ENCODE data around the gene SHISAL2B. TPM values are rescaled to one million over a fixed set of nuclear protein-coding genes. Genes with fewer than 3 reads are reported as not detected.
"Not testable (repeated sequence)": the region's sequence is repeated elsewhere in the genome, so short reads cannot be mapped to it uniquely, and the experiment has no call there.

SHISAL2B gene
- polyA plus RNA-seq, 3 donors from 2014 or later, result not detected

- H3K9me3 Mint-ChIP-seq, result no peaks in the 10 kb centered on the region
- no peak overlapping the region for H3K27ac Mint-ChIP-seq
- H3K27me3 Mint-ChIP-seq (ENCODE audit: low read depth in 3 of 3), result peaks cover 0 to 20% (median 1%) of the 10 kb centered on the region in 3 donors
- H3K4me3 Mint-ChIP-seq, result no peak overlapping the region
- no peaks in the 10 kb centered on the region for H3K36me3 Mint-ChIP-seq
- DNase-seq, result no peak
- H3K4me1 Mint-ChIP-seq, result no peaks in the 10 kb centered on the region
Observed at GRCh38 chr5:64678374-64678773, 11.9 kb upstream of the SHISAL2B start.

DNA sequence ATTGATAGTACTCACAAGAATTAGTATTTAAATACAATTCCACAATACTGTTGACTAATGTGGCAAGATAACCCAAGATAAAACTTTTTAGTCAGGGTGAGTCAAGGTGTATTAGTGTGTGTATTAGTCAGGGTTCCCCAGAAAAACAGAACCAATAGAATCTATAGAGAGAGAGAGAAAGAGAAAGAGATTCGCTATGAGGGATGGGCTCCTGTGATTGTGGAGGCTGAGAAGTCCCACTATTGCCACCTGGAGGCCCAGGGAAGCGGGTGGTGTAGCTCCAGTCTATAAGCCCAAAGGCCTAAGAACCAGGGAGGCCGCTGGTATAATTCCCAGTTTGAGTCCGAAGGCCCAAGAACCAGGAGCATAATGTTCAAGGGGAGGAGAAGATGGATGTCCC, 10.0 kb upstream of the SHISAL2B start:
- DNase-seq, result no peak
- H3K4me1 Mint-ChIP-seq, result no peaks in the 10 kb centered on the region
- H3K27ac Mint-ChIP-seq, result no peak overlapping the region

GRCh38 chr5:64682608-64683007, 7.7 kb upstream of the SHISAL2B start:
- H3K27ac Mint-ChIP-seq, result no peak overlapping the region
- no peak overlapping the region for H3K4me3 Mint-ChIP-seq

More for the DNA sequence above, 10.0 kb upstream of the SHISAL2B start:
- peaks cover 0 to 16% (median 1%) of the 10 kb centered on the region in 3 donors for H3K27me3 Mint-ChIP-seq (ENCODE audit: low read depth in 3 of 3)
- no peaks in the 10 kb centered on the region for H3K36me3 Mint-ChIP-seq
- H3K4me3 Mint-ChIP-seq, result no peak overlapping the region
- no peaks in the 10 kb centered on the region for H3K9me3 Mint-ChIP-seq

DNA sequence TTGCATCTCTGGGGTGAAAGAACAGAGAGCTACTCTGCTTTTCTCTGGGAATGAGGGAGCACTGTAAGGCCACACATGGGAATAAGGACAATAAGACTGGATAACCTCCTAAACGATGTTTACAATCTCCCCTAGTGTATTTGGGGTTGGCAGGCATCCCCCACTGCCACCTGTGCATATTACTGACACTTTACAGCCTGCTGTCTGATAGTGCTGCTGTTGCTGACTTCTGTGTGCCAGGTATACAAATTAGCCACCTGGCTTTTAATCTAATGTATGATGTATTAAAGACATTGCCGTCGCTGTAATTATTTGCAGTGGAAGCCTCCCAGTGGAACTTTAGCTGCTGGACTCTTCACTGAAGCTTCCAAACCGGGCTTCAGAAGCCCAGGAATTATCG, 4.4 kb upstream of the SHISAL2B start:
- Mint-ChIP-seq H3K27ac (no peak overlapping the region), H3K36me3 (no peaks in the 10 kb centered on the region), H3K4me1 (peaks cover 3 to 6% of the 10 kb centered on the region in 2 donors), H3K4me3 (no peak overlapping the region), H3K9me3 (no peaks in the 10 kb centered on the region), H3K27me3 (ENCODE audit: low read depth in 3 of 3) (peaks cover 0 to 20% (median 2%) of the 10 kb centered on the region in 3 donors)
- no peak for DNase-seq

More at GRCh38 chr5:64682608-64683007, 7.7 kb upstream of the SHISAL2B start:
- Mint-ChIP-seq H3K36me3 (no peaks in the 10 kb centered on the region), H3K27me3 (ENCODE audit: low read depth in 3 of 3) (peaks cover 0 to 13% (median 1%) of the 10 kb centered on the region in 3 donors), H3K9me3 (no peaks in the 10 kb centered on the region), H3K4me1 (no peaks in the 10 kb centered on the region)
- no peak for DNase-seq

- peaks cover 4 to 19% (median 6%) of the 10 kb centered on the region in 3 donors for H3K27me3 Mint-ChIP-seq (ENCODE audit: low read depth in 3 of 3)
- no peaks in the 10 kb centered on the region for H3K36me3 Mint-ChIP-seq
- no peak overlapping the region for H3K4me3 Mint-ChIP-seq
- no peak for DNase-seq
- H3K27ac Mint-ChIP-seq, result no peak overlapping the region
- H3K9me3 Mint-ChIP-seq, result no peaks in the 10 kb centered on the region
- peaks cover 3 to 6% of the 10 kb centered on the region in 2 donors for H3K4me1 Mint-ChIP-seq
Observed at GRCh38 chr5:64688391-64688790, 1.9 kb upstream of the SHISAL2B start.

DNA sequence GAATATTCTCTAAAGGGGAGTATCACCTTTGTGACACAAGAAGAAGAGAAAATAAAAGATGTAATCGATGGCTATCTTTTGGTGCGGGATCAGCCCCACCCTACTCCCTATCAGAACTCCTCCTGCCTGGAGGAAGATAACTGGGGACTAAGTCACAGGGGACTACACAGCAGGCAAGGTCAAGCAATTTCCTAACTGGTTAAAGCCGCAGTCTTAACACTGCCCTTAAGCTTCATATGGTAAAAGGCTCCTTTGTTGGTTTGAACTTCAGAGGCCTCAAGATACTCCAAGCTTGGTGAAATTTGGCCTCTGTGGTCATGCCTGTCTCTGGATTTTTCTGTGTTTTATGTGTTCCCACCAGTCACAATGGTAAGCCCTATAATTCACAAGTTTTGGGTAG, 1.3 kb upstream of the SHISAL2B start:
- Mint-ChIP-seq H3K27me3 (ENCODE audit: low read depth in 3 of 3) (peaks cover 6 to 19% (median 6%) of the 10 kb centered on the region in 3 donors), H3K27ac (no peak overlapping the region), H3K4me3 (no peak overlapping the region), H3K9me3 (no peaks in the 10 kb centered on the region), H3K36me3 (no peaks in the 10 kb centered on the region), H3K4me1 (peaks cover 3 to 6% of the 10 kb centered on the region in 2 donors)
- no peak for DNase-seq

GRCh38 chr5:64690104-64690416, 243 bp upstream of the SHISAL2B start:
- no peak for DNase-seq
- Mint-ChIP-seq H3K27ac (no peak overlapping the region), H3K36me3 (no peaks in the 10 kb centered on the region), H3K27me3 (ENCODE audit: low read depth in 3 of 3) (peaks cover 6 to 19% (median 6%) of the 10 kb centered on the region in 3 donors), H3K4me3 (no peak overlapping the region), H3K4me1 (peaks cover 3 to 6% of the 10 kb centered on the region in 2 donors), H3K9me3 (no peaks in the 10 kb centered on the region)

DNA sequence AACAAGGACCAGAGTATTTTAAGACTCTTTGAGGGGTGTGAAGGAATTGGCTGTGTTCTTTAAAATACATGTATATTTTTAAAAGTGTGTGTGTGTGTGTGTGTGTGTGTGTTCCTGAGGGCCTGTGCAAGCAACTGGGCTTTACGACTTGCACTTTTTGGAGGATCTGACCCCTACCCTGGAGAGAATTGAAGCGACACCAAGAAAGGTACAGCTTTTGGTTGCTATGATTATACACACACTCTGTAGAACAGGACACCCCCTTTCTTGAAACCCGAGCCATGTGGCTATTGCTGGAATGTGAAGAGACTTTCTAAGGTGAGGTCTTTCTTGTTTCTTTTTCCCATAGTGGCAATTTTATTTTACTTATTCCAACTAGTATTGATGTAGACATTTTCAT, 988 bp downstream of the SHISAL2B start:
- no peak overlapping the region for H3K27ac Mint-ChIP-seq
- peaks cover 3 to 6% of the 10 kb centered on the region in 2 donors for H3K4me1 Mint-ChIP-seq
- H3K4me3 Mint-ChIP-seq, result no peak overlapping the region
- H3K36me3 Mint-ChIP-seq, result no peaks in the 10 kb centered on the region
- peaks cover 6 to 19% (median 8%) of the 10 kb centered on the region in 3 donors for H3K27me3 Mint-ChIP-seq (ENCODE audit: low read depth in 3 of 3)
- peaks cover 0 to 10% (median 1%) of the 10 kb centered on the region in 6 donors for H3K9me3 Mint-ChIP-seq
- no peak for DNase-seq

GRCh38 chr5:64693636-64694035, 3.3 kb downstream of the SHISAL2B start:
- Mint-ChIP-seq H3K4me1 (peaks cover 3 to 6% of the 10 kb centered on the region in 2 donors), H3K36me3 (peaks cover 0 to 10% (median 5%) of the 10 kb centered on the region in 3 donors), H3K9me3 (peaks cover 5 to 26% (median 13%) of the 10 kb centered on the region in 6 donors), H3K27ac (no peak overlapping the region), H3K4me3 (no peak overlapping the region), H3K27me3 (ENCODE audit: low read depth in 3 of 3) (peaks cover 6 to 16% (median 8%) of the 10 kb centered on the region in 3 donors)
- no peak for DNase-seq

GRCh38 chr5:64696414-64696813, 6.1 kb downstream of the SHISAL2B start:
- peaks cover 5 to 28% (median 13%) of the 10 kb centered on the region in 6 donors for H3K9me3 Mint-ChIP-seq
- not testable (repeated sequence) for H3K4me3 Mint-ChIP-seq; H3K27me3 Mint-ChIP-seq (ENCODE audit: low read depth in 3 of 3); DNase-seq; H3K27ac Mint-ChIP-seq; H3K36me3 Mint-ChIP-seq; H3K4me1 Mint-ChIP-seq

DNA sequence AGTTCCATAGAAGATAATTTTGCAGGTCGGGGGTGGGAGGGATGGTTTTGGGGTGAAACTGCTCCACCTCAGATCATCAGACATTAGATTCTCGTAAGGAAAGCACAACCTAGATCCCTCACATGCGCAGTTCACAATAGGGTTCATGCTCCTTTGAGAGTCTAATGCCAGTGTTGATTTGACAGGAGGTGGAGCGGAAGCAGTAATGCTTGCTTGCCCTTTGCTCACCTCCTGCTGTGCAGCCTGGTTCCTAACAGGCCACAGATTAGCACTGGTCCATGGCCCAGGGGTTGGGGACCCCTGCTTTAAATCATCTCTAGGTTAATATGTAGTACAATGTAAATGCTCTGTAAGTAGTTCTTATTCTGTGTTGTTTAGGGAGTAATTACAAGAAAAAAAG, 10.5 kb downstream of the SHISAL2B start:
- Mint-ChIP-seq H3K4me3 (no peak overlapping the region), H3K4me1 (peaks cover 0 to 8% of the 10 kb centered on the region in 2 donors), H3K9me3 (peaks cover 5 to 22% (median 12%) of the 10 kb centered on the region in 6 donors), H3K36me3 (peaks cover 0 to 10% (median 5%) of the 10 kb centered on the region in 3 donors), H3K27ac (no peak overlapping the region), H3K27me3 (ENCODE audit: low read depth in 3 of 3) (peaks cover 0 to 3% (median 0%) of the 10 kb centered on the region in 3 donors)
- no peak for DNase-seq

DNA sequence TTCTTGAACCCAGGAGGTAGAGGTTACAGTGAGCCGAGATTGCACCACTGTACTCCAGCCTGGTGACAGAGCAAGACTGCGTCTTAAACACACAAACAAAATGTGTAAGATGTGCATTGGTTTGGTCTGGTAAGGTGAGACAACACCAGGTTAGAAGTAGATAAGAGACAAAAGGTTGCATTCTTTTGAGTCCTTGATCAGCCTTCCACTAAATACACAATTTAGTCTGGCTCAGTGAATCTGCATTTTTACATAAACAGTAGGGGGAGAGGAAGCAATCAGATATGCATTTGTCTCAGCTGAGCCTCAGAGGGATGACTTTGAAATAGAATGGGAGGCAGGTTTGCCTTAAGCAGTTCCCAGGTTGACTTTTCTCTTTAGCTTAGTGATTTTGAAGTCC, 15.8 kb downstream of the SHISAL2B start:
- H3K4me3 Mint-ChIP-seq; H3K27ac Mint-ChIP-seq; H3K36me3 Mint-ChIP-seq; H3K4me1 Mint-ChIP-seq; H3K27me3 Mint-ChIP-seq (ENCODE audit: low read depth in 3 of 3); DNase-seq; H3K9me3 Mint-ChIP-seq: not testable (repeated sequence)

- H3K9me3 Mint-ChIP-seq, result peaks cover 0 to 2% (median 0%) of the 10 kb centered on the region in 6 donors
- no peaks in the 10 kb centered on the region for H3K36me3 Mint-ChIP-seq
- H3K4me3 Mint-ChIP-seq, result no peak overlapping the region
- DNase-seq, result no peak
- H3K27me3 Mint-ChIP-seq (ENCODE audit: low read depth in 3 of 3), result peaks cover 0 to 5% (median 4%) of the 10 kb centered on the region in 3 donors
- no peak overlapping the region for H3K27ac Mint-ChIP-seq
- H3K4me1 Mint-ChIP-seq, result no peaks in the 10 kb centered on the region
Observed at GRCh38 chr5:64707191-64707590, 16.9 kb downstream of the SHISAL2B start.

DNA sequence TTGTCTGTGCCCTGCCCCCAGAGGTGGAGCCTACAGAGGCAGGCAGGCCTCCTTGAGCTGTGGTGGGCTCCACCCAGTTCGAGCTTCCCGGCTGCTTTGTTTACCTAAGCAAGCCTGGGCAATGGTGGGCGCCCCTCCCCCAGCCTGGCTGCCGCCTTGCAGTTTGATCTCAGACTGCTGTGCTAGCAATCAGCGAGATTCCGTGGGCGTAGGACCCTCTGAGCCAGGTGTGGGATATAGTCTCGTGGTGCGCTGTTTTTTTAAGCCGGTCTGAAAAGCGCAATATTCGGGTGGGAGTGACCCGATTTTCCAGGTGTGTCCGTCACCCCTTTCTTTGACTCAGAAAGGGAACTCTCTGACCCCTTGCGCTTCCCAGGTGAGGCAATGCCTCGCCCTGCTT, 24.2 kb downstream of the SHISAL2B start:
- not testable (repeated sequence) for H3K9me3 Mint-ChIP-seq; H3K4me3 Mint-ChIP-seq; H3K4me1 Mint-ChIP-seq; H3K27me3 Mint-ChIP-seq (ENCODE audit: low read depth in 3 of 3); DNase-seq; H3K27ac Mint-ChIP-seq
- peaks cover 0 to 12% (median 3%) of the 10 kb centered on the region in 3 donors for H3K36me3 Mint-ChIP-seq

- Mint-ChIP-seq H3K27ac (no peak overlapping the region), H3K9me3 (no peaks in the 10 kb centered on the region), H3K27me3 (ENCODE audit: low read depth in 3 of 3) (no peaks in the 10 kb centered on the region), H3K36me3 (peaks cover 21 to 30% (median 26%) of the 10 kb centered on the region in 3 donors), H3K4me3 (no peak overlapping the region), H3K4me1 (no peaks in the 10 kb centered on the region)
- no peak for DNase-seq
Observed at GRCh38 chr5:64722588-64722987, 32.3 kb downstream of the SHISAL2B start.
